DMS114 treated with DMSO at 0.1 percent for 48 hours (cell line): ENCODE measurements around the gene HIVEP2.

ENCODE experiments used
- DNase-seq: peaks from one replicate; lab custom pipeline; 2025; ENCODE audit not compliant: unreplicated experiment; lab: John Stamatoyannopoulos, UW

HIVEP2 gene

DNA sequence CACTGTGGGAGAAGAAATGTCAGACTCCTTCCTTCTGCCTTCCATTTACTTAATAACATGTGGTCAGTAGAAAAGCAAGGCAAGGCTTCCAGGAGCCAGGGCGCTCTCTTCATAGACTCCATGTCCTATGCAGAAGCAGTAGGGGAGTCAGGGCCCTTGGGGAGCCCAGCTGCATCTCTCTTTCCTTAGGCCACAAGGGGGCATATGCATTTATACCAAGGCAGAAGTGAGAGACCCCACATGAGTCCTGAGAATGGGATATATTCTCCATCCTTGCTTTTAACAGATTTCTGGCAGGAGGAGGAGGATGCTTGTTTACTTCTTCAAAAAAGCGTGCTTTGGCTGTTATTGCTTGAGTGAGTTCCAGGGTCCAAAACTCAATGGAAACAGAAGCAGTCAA is 198.5 kb downstream of the HIVEP2 start:
- no peak for DNase-seq

DNA sequence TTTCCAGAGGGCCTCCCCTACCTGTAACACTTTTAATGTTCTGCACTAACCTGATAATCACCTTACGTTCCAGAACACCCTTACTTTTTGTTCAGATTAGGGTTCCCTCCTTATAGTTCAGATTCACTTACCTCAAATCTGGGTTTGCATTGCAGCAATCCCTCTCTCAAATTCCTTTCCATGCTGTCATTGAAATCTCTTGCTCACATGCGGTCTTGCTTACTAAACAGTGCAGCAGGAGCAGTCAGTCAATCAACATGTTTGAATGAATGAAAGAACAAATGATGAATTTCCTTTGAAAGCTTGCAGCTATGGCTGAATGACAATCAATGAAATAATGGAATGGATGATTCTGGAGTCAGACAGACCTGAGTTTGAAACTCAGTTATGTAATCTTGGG is 200.1 kb downstream of the HIVEP2 start:
- DNase-seq: no peak

DNA sequence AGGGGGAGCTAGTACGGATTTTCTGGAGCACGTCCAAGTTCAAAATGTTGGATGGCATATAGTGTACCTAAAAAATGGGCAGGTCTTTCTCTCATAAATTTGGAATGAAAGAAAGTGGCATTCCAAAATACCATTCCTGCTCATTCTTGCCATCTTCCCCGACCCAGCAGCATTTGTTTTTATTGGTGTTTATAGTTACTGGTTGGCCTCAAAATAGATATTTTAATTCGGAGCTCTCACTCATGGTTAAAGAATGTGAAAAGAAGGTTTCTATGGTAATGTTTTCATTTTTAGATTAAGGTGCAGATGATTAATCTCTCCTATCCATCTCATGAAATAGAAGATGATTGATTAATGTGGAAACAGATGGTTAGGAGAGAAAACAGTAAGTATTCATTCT is 204.5 kb downstream of the HIVEP2 start:
- DNase-seq: no peak

DNA sequence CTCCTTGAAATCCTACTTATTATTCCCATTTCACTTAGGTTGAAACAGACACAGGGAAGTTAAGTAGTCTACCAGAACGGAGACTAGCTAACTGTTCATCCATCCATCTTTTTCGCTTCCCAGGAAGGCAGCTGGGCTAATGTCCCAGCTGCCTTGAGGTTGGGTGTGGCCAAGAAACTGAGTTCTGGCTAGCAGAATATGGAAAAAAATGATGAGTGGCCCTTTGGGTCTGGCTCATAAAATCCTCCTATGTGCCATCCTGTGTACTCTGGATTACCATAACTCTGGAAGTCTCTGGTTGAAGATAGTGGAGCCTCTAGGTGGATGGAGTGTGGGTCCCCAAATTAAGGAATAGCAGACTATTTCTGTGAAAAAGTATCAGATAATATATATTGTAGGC is 206.2 kb downstream of the HIVEP2 start:
- DNase-seq: no peak

DNA sequence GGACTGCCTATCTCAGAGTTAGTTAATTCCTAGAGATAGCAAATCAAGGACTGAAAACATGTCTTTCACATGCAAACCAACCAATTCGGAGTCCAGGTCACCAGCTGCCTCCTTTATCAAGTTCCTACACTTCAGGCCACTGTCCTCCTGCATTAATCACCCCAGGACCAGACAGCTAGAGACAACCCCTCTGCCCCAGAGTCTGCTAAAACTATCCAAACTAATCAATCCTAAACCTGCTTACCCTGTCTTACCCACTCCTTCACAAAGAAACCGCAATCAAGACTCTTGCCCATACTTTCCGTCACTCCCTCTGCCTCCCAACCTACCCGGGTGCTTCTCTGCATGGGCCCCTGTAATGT is 207.0 kb downstream of the HIVEP2 start:
- no peak for DNase-seq

DNA sequence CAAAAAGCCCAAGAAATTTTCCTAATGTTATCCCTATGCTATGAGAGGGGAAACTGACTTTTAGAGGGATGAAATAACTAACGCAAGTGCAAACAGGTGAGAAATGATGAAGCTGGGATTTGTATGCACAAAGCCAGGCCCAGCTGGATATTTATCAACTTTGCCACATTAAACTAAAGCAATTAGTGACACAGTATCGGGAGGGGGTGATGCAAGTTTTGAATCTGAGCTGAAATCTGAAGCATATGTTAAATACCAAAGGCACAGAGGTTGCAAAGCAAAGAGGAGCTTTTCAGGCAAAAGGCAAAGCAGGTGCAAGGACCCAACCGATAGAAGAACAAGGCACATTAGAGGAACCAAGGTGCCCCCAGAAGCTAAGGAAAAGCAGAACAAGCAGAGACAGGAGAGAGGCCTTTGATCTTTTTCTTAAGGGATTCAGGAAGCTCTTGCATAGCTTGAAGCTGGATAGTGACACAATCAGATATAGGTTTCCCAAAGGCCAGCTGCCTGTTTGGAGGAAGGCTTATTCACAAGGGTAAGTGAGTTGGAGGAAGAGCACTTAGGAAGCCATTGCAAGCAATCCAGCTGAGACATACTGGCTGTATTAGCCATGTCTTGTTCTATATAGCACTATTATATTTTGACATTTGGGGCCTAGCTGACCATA is 207.5 kb downstream of the HIVEP2 start:
- no peak for DNase-seq

DNA sequence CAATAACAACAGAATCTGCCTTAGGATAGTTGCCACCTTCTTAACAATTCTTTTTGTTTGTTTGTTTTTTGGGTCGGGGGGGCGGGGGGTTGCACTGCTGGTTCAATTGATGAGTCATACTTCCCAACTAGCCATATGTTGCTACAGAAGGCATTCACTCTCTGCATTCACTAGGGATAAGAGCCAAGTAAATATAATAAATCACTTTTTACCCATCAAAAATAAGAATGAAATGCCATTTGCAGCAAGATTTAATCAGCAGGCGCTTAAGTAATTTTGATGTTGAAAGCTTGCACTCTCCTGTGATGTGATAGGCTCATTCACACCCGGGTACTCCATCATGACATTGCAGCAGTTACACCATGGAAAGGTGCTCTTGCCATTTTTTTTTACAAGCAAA is 209.8 kb downstream of the HIVEP2 start:
- DNase-seq: no peak

DNA sequence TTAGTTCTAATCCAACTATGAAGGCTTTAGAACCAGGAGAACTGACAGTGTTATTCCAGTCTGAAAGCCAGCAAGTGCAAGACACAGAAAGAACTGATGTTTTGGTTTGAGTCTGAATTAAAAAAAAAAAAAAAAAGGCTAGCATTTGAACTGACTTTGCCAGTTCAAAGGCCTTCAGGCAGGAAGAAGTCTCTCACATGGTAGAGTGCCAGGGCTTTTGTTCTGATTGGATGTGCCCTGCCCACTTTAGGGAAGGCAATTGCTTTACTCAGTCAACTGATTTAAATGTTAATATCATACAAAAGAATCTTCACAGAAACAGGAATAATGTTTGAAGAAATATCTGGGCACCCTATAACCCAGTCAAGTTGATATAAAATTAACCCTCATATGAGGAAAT is 212.2 kb downstream of the HIVEP2 start:
- DNase-seq: no peak

DNA sequence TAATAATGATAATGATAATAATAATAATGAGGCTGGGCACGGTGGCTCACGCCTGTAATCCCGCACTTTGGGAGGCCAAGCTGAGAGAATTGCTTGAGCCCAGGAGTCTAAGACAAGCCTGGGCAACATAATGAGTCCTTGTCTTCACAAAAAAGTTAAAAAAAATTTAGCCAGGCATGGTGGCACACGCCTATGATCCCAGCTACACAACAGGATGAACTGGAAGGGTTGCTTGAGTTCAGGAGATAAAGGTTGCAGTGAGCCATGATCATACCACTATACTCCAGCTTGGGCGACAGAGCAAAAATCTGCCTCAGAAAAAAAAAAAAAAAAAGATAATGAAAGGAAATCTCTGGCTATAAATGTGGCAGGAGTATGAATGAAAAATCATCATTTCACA is 213.4 kb downstream of the HIVEP2 start:
- no peak for DNase-seq

DNA sequence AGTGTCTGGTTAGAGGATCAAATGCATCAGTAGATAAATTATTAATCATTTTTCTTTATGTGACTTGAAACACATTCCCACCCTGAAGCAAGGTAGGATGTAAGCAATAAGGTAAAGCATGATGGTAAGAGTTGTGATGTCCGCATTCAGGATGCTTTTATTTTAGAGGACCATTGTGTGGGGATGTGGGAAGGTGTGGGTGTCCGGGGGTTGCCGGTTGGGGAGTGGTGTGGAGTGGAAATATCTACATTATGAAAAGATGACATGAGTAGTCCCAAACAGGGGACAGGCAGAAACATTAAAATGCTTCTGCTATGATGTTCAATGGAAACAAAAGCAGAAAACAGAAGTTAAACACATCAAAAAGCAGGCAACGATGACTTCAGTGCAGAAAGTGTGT is 215.4 kb downstream of the HIVEP2 start:
- DNase-seq: no peak

DNA sequence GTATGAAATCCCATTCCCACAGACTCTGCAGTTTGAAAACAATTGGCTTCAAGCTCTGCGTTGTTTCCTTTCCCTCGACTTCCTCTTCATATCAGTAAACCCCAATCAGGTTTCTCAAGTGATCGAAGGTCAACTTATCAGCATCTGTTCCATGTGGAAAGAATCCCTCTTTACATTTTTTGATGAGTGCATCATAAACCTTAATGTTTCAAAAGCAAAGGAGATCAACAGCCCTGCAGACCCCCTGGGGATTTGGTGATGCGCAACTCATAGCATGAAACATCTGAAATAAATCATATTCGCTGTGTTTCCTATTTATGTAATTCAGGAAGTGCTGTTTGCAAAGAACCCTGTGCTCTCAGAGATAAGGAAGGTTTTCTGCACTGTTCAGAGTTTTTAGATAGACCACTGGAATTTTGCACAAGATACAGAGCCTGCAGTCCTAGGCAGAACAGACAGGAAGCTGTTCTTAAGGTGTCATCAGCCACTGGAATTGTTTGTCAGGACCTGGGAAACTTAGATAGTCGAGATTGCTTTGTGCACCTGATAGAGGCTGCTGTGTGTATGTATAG is 216.0 kb downstream of the HIVEP2 start:
- no peak for DNase-seq

DNA sequence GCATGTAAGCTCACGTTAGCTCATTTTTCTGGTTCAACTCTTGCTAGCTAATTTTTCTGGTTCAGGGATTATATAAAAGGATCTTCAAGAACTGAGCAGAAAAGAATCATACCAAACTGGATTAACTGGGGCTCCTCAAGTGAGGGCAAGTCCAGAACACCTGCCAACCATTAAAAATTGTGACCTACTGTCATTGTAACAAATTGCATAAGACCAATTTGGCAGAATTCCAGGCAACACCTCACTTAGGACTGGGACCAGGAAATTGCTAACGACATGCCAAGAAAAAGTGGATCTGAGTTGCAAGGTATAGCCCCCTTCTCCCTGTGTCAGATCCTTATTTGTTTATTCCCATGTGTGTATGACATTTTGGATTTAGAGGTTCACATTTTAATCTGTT is 216.6 kb downstream of the HIVEP2 start:
- DNase-seq: no peak

DNA sequence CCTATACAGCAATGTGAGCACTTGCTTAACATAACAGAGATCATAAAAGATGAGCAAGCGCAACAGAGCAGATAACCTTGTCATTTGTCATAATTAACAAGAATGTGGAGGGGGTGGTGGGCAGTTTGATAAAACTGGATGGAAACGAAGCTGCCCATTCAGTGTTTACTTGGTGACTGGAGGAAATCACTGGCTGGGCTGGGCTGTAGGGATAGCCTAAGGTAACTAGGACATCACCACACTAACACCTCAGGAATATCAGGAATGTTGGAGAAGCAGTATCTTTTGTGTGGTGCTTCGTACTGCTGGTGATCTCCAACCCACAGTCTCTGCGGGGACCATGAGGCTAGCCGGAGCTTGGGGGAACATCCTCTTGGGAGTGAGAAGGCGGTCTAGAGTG is 218.4 kb downstream of the HIVEP2 start:
- no peak for DNase-seq

DNA sequence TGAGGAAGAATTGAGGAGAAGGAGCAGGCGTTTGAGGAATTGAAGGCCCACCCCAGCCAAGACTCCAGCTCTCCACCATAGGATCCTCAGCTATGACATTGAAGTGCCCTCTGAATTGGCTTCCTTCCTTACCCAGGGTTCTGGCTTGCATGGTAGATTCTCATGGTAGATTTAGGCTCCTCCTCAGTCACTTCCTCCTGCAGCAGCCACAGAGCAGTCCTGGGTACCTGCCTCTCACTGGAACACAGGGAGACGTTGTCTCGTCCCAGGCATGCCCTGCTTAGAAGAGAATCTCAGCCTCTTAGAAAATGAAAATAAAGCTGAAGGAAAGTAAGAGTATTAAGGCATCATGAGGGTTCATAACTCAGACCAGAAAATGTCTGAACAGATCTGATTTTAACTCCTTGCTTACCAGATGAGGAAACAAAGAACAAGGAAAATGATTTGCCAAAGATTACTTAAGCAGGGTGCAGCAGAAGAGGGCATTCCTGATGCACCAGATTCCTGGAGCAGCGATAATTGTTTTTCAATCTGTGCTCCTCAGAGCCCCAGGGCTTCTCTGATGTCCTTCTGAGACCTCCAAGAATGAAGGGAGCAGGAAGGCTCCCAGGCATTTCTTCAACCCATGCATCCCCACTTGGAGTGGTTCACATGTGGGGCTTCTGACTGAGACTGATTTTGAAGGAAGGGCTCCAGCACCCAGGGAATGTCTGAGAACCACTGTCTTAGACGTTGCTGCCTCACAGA is 219.8 kb downstream of the HIVEP2 start:
- DNase-seq: no peak

DNA sequence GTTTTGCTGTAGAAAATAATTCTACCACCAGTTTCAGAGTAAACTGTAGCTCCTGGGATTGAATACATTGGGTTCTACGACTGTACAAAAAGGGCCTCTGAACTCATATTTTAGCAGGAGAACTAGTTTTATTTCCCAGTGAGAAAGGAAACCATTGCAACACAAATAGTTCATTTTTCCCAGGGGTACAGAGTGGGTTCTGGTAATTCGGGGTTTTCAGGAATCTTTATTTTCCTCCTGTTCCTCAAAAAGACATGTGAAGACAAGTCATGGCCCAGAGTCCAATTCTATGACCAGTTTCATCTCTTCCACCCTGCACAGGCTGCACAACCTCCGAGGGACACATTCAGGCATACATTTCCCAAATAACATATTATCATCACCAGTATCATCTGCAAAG is 222.1 kb downstream of the HIVEP2 start:
- no peak for DNase-seq

DNA sequence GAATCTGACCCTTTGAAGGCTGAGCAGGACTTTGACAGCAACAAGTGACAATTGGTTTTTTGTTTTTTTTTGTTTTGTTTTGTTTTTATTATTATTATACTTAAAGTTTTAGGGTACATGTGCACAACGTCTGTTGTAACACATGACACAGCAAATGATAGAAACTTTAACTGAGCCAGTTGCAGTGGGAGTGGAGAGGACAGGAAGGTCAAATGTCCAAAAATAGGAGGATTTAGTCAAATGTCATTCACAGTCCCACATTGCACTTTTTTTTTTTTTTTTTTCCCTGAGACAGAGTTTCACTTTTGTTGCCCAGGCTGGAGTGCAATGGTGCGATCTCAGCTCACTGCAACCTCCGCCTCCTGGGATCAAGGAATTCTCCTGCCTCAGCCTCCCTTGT is 223.0 kb downstream of the HIVEP2 start:
- no peak for DNase-seq

DNA sequence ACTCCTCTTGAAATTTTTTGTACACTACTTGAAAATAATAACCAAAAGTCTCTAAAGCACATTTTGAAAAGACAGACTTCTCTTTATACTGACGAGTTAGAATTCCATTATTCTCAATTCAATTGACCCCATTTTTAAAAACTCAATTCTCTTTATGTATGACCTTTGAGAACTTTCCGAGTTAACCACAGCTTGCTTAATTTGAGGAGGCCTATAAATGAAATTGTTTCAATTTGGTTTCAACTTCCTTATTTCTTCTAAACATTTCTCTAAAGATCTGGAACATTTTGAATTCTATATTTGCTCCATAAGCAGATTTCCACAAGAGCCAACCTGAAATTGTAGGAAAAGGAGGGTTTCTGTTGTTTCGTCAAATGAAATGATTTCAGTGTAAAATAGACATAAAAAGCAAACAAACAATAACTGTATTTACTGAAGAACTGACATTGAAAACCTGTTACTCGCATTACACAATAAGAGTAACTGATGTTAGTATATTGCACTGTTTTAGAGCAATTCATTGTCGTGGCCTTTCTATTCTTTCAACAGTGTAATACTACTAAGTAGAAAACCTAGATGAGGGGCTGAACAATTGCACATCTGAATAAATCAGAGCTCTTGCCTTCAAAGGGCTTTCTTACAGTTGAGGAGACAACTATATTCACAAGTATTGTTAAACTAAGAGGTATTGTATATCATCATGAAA is 223.6 kb downstream of the HIVEP2 start:
- no peak for DNase-seq

DNA sequence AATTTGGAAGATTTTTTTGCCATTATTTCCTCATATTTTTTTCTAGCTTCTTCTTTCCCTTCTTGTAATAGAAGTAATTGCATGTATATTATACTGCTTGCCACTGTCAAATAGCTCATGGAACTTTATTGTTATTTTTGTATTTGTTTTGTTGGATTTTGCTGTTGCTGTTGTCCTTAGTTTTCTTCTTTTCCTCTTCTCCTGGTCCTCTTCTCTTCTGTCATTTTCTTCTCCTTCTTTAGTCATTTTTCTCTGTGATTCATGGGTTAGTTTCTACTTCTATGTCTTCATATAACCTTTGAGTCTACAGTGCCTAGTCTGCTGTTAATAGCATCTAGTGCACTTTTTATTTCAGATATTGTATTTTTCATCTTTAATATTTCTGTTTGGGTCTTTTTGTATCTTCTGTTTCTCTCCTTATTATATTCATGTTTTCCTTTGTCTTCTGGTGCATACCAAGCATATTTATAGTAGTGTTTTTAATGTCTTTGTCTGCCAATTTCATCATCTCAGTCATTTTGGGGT is 226.2 kb downstream of the HIVEP2 start:
- no peak for DNase-seq

DNA sequence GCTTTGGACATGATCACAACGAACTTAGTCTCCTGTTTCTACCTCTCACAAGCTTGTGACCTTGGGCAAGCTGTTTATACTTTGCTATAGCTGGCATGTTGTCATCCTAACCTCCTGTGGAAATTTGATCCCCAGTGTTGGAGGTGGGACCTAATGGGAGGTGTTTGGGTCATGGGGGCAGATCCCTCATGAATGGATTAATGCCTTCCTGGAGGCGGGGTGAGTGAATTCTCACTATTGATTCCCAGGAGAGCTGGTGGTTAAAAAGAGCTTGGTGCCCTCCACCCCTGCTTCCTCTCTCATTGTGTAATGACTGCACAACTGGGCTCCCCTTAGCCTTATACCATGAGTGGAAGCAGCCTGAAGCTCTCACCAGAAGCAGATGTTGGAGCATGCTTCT is 228.9 kb downstream of the HIVEP2 start:
- DNase-seq: no peak

DNA sequence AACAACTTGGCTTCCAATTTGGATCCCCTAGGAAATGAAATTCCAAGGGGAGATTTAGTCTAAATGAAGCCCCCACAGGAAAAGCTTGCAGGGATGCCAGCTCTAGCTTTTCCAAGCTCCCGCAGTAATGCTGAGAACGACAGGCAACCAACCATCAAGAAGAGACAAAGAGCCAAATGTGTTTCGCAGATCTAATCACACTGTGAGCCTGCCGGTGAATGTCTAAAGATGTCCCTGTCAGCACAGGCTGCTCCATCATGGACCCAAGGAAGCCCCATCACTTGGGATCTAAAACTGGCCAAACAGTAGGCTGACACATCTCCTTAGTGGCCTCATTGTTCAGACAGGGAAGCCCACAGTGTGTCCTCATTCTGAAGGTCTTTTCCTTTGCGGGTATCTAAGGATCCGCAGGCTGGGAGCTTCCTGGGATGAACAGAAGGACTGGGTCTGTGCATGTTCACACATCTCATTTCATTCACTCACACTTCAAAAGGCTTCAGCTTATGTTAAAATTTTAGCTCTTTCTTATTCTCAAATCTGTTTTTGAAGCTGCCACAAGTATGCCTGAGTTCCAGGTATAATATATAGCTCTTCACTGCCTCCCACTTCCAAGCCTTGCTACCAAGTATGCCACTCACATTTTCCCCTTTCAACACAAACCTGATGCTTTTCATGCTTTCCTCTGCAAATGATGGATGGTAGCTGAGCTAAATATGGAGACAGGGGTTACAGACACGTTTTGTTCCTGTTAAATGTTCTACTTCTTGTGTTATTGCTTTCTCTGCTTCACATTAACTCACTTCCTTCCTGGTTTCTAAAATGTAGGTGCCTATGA is 229.8 kb downstream of the HIVEP2 start:
- no peak for DNase-seq

DNA sequence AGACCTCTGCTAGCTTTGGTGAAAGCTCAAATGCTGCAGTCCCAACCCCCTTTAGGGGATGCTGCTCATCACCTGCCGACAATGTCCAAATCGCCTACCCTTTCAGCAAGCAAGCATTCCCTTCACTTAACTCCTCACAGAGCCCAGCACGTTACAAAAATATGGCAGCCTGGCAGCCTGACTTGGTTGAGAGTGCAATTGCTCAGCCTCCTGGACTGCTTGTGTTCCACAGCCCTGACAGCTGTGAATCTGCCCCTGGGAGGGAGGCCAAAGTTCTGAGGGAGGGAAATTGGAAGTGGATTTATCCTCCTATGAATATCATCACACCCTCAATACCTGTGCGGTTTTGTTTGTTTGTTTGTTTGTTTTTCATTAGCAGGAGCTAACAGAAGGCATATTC is 231.0 kb downstream of the HIVEP2 start:
- DNase-seq: no peak
